H1 (cell line): ENCODE results near the gene SLC39A11. TPM values are rescaled to one million over a fixed set of nuclear protein-coding genes. Genes with fewer than 3 reads are reported as not detected.

Source experiments
- CTCF ChIA-PET: fragments of 300-600 bp; sonication (Branson Sonifier 250); formaldehyde crosslinking; loops from one replicate; lab custom pipeline; 2021; ENCODE audit not compliant: partially characterized antibody; lab: Charles Lee
- POLR2A ChIA-PET: fragments of 300-600 bp; sonication (Branson Sonifier 250); formaldehyde crosslinking; loops from one replicate; lab custom pipeline; 2021; ENCODE audit warnings: inconsistent platforms; ENCODE audit not compliant: partially characterized antibody; lab: Charles Lee
- DNase-seq, 2 experiments: peaks; one replicate each; pipeline versions ENCODE4 v3.0.0 to v3.0.0-alpha.2; 2010 to 2022; ENCODE audit warnings: low spot score in 2 of 2, low read depth in 1 of 2, mixed read lengths in 1 of 2
- FAIRE-seq: peaks from 2 replicates; lab custom pipeline; 2011; peaks lifted over from hg19 to GRCh38; lab: Jason Lieb, UNC
- H2AFZ ChIP-seq: 2 replicates; pipeline ENCODE4 v1.8.1; 2012; ENCODE audit warnings: low read length, inconsistent platforms
- H2AK5ac ChIP-seq: 2 replicates; pipeline ENCODE4 v1.6.1; 2013; ENCODE audit warnings: low read depth, low read length
- H2BK120ac ChIP-seq: replicated peaks from 2 replicates; pipeline ENCODE3; 2013; ENCODE audit warnings: low read depth, low read length, inconsistent platforms
- H2BK12ac ChIP-seq: 2 replicates; pipeline ENCODE4 v1.6.1; 2013; ENCODE audit warnings: low read depth, low read length
- H2BK15ac ChIP-seq: 2 replicates; pipeline ENCODE4 v1.6.1; 2013; ENCODE audit warnings: low read length
- H2BK20ac ChIP-seq: 2 replicates; pipeline ENCODE4 v1.6.1; 2013; ENCODE audit warnings: low read length
- H2BK5ac ChIP-seq: 2 replicates; pipeline ENCODE4 v1.6.1; 2013; ENCODE audit warnings: low read depth, low read length
- H3K14ac ChIP-seq: 2 replicates; pipeline ENCODE4 v1.6.1; 2013; ENCODE audit warnings: inconsistent platforms; ENCODE audit not compliant: insufficient read length
- H3K18ac ChIP-seq: 2 replicates; pipeline ENCODE4 v1.6.1; 2013; ENCODE audit warnings: low read length; ENCODE audit errors: extremely low read depth
- H3K23ac ChIP-seq: 2 replicates; pipeline ENCODE4 v1.6.1; 2013; ENCODE audit warnings: inconsistent platforms; ENCODE audit not compliant: insufficient read length
- H3K23me2 ChIP-seq: 2 replicates; pipeline ENCODE4 v1.6.1; 2013; ENCODE audit warnings: low read depth, low read length
- H3K27ac ChIP-seq: 2 replicates; pipeline ENCODE4 v1.6.1; 2011; ENCODE audit warnings: low read depth, low read length, inconsistent platforms
- H3K27me3 ChIP-seq, 4 experiments: replicated peaks in 1 of 4; 1 replicate in 1 of 4; 2 replicates in 3 of 4; pipeline versions ENCODE4 v1.6.1 to v1.8.1; 2011 to 2013; ENCODE audit warnings: low read length in 3 of 4, mild to moderate bottlenecking in 3 of 4, inconsistent platforms in 2 of 4, mixed read lengths in 2 of 4, moderate library complexity in 1 of 4; ENCODE audit not compliant: control insufficient read depth in 3 of 4, insufficient read depth in 3 of 4; ENCODE audit errors: extremely low read depth in 1 of 4
- H3K36me3 ChIP-seq, 4 experiments: 2 replicates each; pipeline versions ENCODE4 v1.6.1 to v1.8.1; 2011 to 2013; ENCODE audit warnings: mild to moderate bottlenecking in 4 of 4, low read length in 3 of 4, moderate library complexity in 2 of 4, control low read depth in 1 of 4, inconsistent platforms in 1 of 4; ENCODE audit not compliant: insufficient read depth in 4 of 4, control insufficient read depth in 2 of 4
- H3K4ac ChIP-seq: replicated peaks from 2 replicates; pipeline ENCODE3; 2013; ENCODE audit warnings: low read length, low read depth, mixed read lengths, inconsistent platforms; ENCODE audit not compliant: insufficient read length
- H3K4me1 ChIP-seq, 4 experiments: replicated peaks in 1 of 4; 1 replicate in 1 of 4; 2 replicates in 3 of 4; pipeline versions ENCODE4 v1.6.1 to v1.8.1; 2011 to 2013; ENCODE audit warnings: low read length in 3 of 4, inconsistent platforms in 2 of 4, mixed read lengths in 1 of 4; ENCODE audit not compliant: insufficient read depth in 4 of 4, control insufficient read depth in 3 of 4
- H3K4me2 ChIP-seq, 2 experiments: 2 replicates each; pipeline versions ENCODE4 v1.6.1 to v1.8.1; 2011 to 2013; ENCODE audit warnings: low read depth in 2 of 2, low read length in 2 of 2, control low read depth in 1 of 2, inconsistent platforms in 1 of 2, mild to moderate bottlenecking in 1 of 2; ENCODE audit not compliant: insufficient read depth in 1 of 2
- H3K4me3 ChIP-seq, 4 experiments: fragments of 200-600, 300-600 bp in 1 of 4; sonication (generic), shearing (Covaris generic), sonication (Bioruptor Twin) in 1 of 4; 2 replicates each; pipeline versions ENCODE4 v1.5.1 to v1.8.1; 2011 to 2016; ENCODE audit warnings: low read length in 4 of 4, low read depth in 3 of 4, control low read depth in 2 of 4, inconsistent platforms in 2 of 4, mild to moderate bottlenecking in 2 of 4, mixed read lengths in 1 of 4, moderate library complexity in 1 of 4; ENCODE audit not compliant: insufficient read depth in 2 of 4; ENCODE audit errors: extremely low read depth in 1 of 4
- H3K56ac ChIP-seq: replicated peaks from 2 replicates; pipeline ENCODE3; 2013; ENCODE audit warnings: low read depth, mild to moderate bottlenecking, mixed read lengths, low read length, inconsistent platforms; ENCODE audit not compliant: insufficient read length
- H3K79me1 ChIP-seq: 2 replicates; pipeline ENCODE4 v1.6.1; 2013; ENCODE audit warnings: low read depth, low read length, control low read depth
- H3K79me2 ChIP-seq, 2 experiments: 2 replicates each; pipeline versions ENCODE4 v1.6.1 to v1.8.1; 2012 to 2013; ENCODE audit warnings: low read length in 2 of 2, mild to moderate bottlenecking in 2 of 2, inconsistent platforms in 1 of 2; ENCODE audit not compliant: insufficient read depth in 2 of 2, control insufficient read depth in 1 of 2
- H3K9ac ChIP-seq, 4 experiments: replicated peaks in 1 of 4; 1 replicate in 1 of 4; 2 replicates in 3 of 4; pipeline versions ENCODE4 v1.6.1 to v1.8.1; 2011 to 2013; ENCODE audit warnings: low read depth in 3 of 4, low read length in 3 of 4, control low read depth in 2 of 4, mild to moderate bottlenecking in 2 of 4, moderate library complexity in 2 of 4, inconsistent platforms in 1 of 4; ENCODE audit errors: extremely low read depth in 1 of 4
- H3K9me3 ChIP-seq, 2 experiments: 2 replicates each; pipeline versions ENCODE4 v1.6.1 to v1.8.1; 2012 to 2013; ENCODE audit warnings: mild to moderate bottlenecking in 2 of 2, moderate library complexity in 2 of 2, control low read depth in 1 of 2, inconsistent platforms in 1 of 2, low read depth in 1 of 2, low read length in 1 of 2, mixed read lengths in 1 of 2; ENCODE audit not compliant: insufficient read depth in 2 of 2
- H4K20me1 ChIP-seq, 2 experiments: replicated peaks in 1 of 2; 2 replicates each; pipeline versions ENCODE3 to v1.8.1; 2011 to 2013; ENCODE audit warnings: inconsistent platforms in 2 of 2, low read length in 2 of 2, mild to moderate bottlenecking in 1 of 2; ENCODE audit not compliant: insufficient read depth in 2 of 2, control insufficient read depth in 1 of 2
- H4K5ac ChIP-seq: 2 replicates; pipeline ENCODE4 v1.6.1; 2013; ENCODE audit warnings: low read length, low read depth, mixed read lengths, inconsistent platforms; ENCODE audit not compliant: insufficient read length
- H4K8ac ChIP-seq: 2 replicates; pipeline ENCODE4 v1.8.0; 2013; ENCODE audit warnings: mild to moderate bottlenecking, moderate library complexity, low read length, inconsistent platforms; ENCODE audit not compliant: insufficient read depth; ENCODE audit errors: extremely low read depth
- H4K91ac ChIP-seq: replicated peaks from 2 replicates; pipeline ENCODE3; 2013; ENCODE audit warnings: low read length, mixed read lengths, inconsistent platforms; ENCODE audit not compliant: insufficient read length
- GABPA ChIP-seq: IDR thresholded peaks from 2 replicates; pipeline ENCODE4 v1.6.1; 2011; ENCODE audit warnings: mild to moderate bottlenecking, low read length, moderate library complexity, borderline replicate concordance; ENCODE audit not compliant: insufficient read depth
- WGBS, 2 experiments: shearing (Covaris generic) in 1 of 2; methylation state at CpG; one replicate each; pipeline versions ENCODE4 v1.1.6 to v1.1.7; 2013 to 2015; ENCODE audit warnings: low lambda C conversion rate in 2 of 2, mixed read lengths in 2 of 2, inconsistent platforms in 1 of 2, low coverage in 1 of 2, missing lambda C conversion rate in 1 of 2; ENCODE audit not compliant: insufficient replicate concordance in 2 of 2, insufficient coverage in 1 of 2, insufficient read length in 1 of 2; ENCODE audit errors: extremely low coverage in 1 of 2, missing lambda C conversion rate in 1 of 2; 5-methylcytosine and 5-hydroxymethylcytosine counted together
- polyA plus RNA-seq, 7 experiments: library from polyadenylated mRNA; depleted of rRNA in 3 of 7; stranded (reverse) in 5 of 7; unstranded in 2 of 7; fragments of >200 nt in 5 of 7; fragments of 200-250 nt in 2 of 7; gene quantifications; 1 replicate in 5 of 7; 2 replicates in 1 of 7; 4 replicates in 1 of 7; pipeline versions ENCODE4 v1.2.1 to v1.2.3, GENCODE V29; 2011 to 2013; ENCODE audit warnings: missing spikeins in 2 of 7, mixed read lengths in 2 of 7
- total RNA-seq: library from RNA; stranded (reverse); fragmentation: NEBNext Ultra II Directional; extraction: Animal tissue kit (Norgen Biotek cat#: 25700); gene quantifications from 2 replicates; pipeline ENCODE4 v1.2.1, GENCODE V29; 2021

The SLC39A11 gene
- total and polyA plus RNA-seq, 2 of the 8 experiments (the other 6 are each of a cell fraction or from before 2014, with no cell fraction given), result 12.2 to 19.6 TPM

GRCh38 chr17:72732893-72733618 lies 359.4 kb downstream of the SLC39A11 start:
- no peak overlapping the region for H3K23ac ChIP-seq
- TF ChIP-seq GABPA, result no peak
- H2BK15ac ChIP-seq, result no peak overlapping the region
- no peak overlapping the region for H2AFZ ChIP-seq
- no peak overlapping the region for H3K18ac ChIP-seq
- H2BK120ac ChIP-seq, result no peak overlapping the region
- H2AK5ac ChIP-seq, result no peak overlapping the region
- H4K5ac ChIP-seq, result no peak overlapping the region
- no peak overlapping the region for H3K14ac ChIP-seq
- H2BK12ac ChIP-seq, result no peak overlapping the region
- no peaks in the 10 kb centered on the region for H3K36me3 ChIP-seq
- H3K9me3 ChIP-seq, result no peaks in the 10 kb centered on the region
- no peak overlapping the region for H4K8ac ChIP-seq
- H3K27ac ChIP-seq, result no peak overlapping the region
- H3K23me2 ChIP-seq, result no peaks in the 10 kb centered on the region; the same call in 1 of the 2 replicates
- H3K79me1 ChIP-seq, result no peaks in the 10 kb centered on the region
- H4K91ac ChIP-seq, result no peak overlapping the region
- H3K9ac ChIP-seq, result no peak overlapping the region
- no peaks in the 10 kb centered on the region for H3K79me2 ChIP-seq
- no peak for DNase-seq
- FAIRE-seq, result no peak
- CTCF ChIA-PET, result interaction anchor here (0.8 to 1.2 kb wide), 2 partner anchors 219 to 456 kb away, joined by 3 to 5 read pairs; no protein-coding TSS in a partner anchor
- H2BK20ac ChIP-seq, result no peak overlapping the region
- POLR2A ChIA-PET, result no interaction called here
- no peak overlapping the region for H3K4ac ChIP-seq
- 86% methylated on average over 8 of the region's 8 CpGs; no CpG with 5 or more reads in 1 of the 2 experiments for WGBS, 2 experiments
- no peak overlapping the region for H2BK5ac ChIP-seq
- H3K4me1 ChIP-seq, result no peaks in the 10 kb centered on the region
- no peaks in the 10 kb centered on the region for H3K27me3 ChIP-seq
- H3K4me3 ChIP-seq, result no peak overlapping the region
- H3K4me2 ChIP-seq, result no peak overlapping the region
- no peaks in the 10 kb centered on the region for H4K20me1 ChIP-seq
- H3K56ac ChIP-seq, result no peak overlapping the region
